GM12874 (cell line): ENCODE measurements around the gene SULT4A1.

ENCODE experiments used
- CTCF ChIP-seq: IDR thresholded peaks from 2 replicates; pipeline ENCODE4 v1.5.1; 2011; ENCODE audit warnings: low read depth, mild to moderate bottlenecking, control low read depth, low read length, moderate library complexity; ENCODE audit not compliant: insufficient read depth

SULT4A1 gene

GRCh38 chr22:43879901-43880540 is 17.7 kb upstream of the SULT4A1 start:
- no peak for TF ChIP-seq CTCF

GRCh38 chr22:43878831-43879550 is 16.7 kb upstream of the SULT4A1 start:
- TF ChIP-seq CTCF = no peak

- TF ChIP-seq CTCF = no peak
Measured at GRCh38 chr22:43878079-43878795, 15.9 kb upstream of the SULT4A1 start.

- TF ChIP-seq CTCF = no peak
Measured at GRCh38 chr22:43876866-43877509, 14.7 kb upstream of the SULT4A1 start.

GRCh38 chr22:43869799-43870198 is 7.5 kb upstream of the SULT4A1 start:
- no peak for TF ChIP-seq CTCF

- no peak for TF ChIP-seq CTCF
Measured at GRCh38 chr22:43867839-43868635, 5.7 kb upstream of the SULT4A1 start.
